ENCODE data around the gene APOC1. TPM values are rescaled to one million over a fixed set of nuclear protein-coding genes. Genes with fewer than 3 reads are reported as not detected.

The APOC1 gene
- total RNA-seq, 1 donor from 2014 or later: 14.5 TPM

DNA sequence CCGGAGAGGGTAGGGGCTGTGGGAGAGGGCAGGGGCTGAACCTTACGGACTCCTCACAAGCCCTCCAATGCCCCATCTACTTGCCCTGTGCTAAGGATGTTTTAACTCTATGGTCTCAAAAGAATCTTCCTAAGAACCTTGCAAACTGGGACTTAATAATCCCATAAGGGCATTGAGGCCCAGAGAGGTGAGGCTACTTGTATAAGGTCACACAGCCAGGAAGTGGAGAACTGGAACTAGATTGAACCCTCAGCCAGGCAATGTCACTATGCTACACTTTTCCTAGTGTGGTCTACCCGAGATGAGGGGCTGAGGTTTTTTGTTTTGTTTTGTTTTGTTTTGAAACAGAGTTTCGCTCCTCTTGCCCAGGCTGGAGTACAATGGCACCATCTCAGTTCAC, 17.1 kb downstream of the APOC1 start:
- TF ChIP-seq POLR2AphosphoS5 (IDR thresholded peaks at IDR 0.05; ENCODE audit: insufficient read depth in 1 of 2, low read depth in 1 of 2): no peak
- peaks cover 8% of the 10 kb centered on the region for H3K4me1 ChIP-seq
- no peaks in the 10 kb centered on the region for H3K9me3 ChIP-seq
- no peaks in the 10 kb centered on the region for H3K27me3 ChIP-seq
- H3K36me3 ChIP-seq: no peaks in the 10 kb centered on the region
- intact Hi-C loops (cut with DNase I): no loop called here
- H3K27ac ChIP-seq: no peak overlapping the region
- no peak for DNase-seq (ENCODE audit: extremely low spot score in 2 of 2)
- H3K4me3 ChIP-seq: no peak overlapping the region

DNA sequence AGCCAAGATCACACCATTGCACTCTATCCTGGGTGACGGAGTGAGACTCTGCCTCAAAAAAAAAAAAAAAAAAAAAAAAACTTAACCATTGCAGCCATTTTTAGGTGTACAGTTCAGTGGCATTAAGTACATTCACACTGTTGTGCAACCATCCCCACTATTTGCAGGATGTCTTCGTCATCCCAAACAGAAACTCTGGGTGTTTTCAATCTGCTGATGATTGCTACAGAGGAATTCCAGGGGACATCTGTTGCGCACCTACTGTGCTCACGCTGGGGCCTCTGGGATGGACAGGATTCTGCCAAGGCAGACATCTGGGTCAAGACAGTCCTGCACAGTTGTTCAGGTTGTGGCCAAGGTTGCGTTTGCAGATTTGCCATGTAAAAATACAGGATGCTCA, 25.3 kb downstream of the APOC1 start:
- H3K9me3 ChIP-seq: no peaks in the 10 kb centered on the region
- intact Hi-C loops (cut with DNase I): loop anchor here (2.0 kb wide), 1 partner anchor 71 kb away; no protein-coding TSS in a partner anchor
- H3K27me3 ChIP-seq: no peaks in the 10 kb centered on the region
- H3K4me1 ChIP-seq: no peaks in the 10 kb centered on the region
- no peaks in the 10 kb centered on the region for H3K36me3 ChIP-seq
- H3K4me3 ChIP-seq: no peak overlapping the region
- TF ChIP-seq POLR2A (IDR thresholded peaks at IDR 0.05) (no peak), POLR2AphosphoS5 (IDR thresholded peaks at IDR 0.05; ENCODE audit: insufficient read depth in 1 of 2, low read depth in 1 of 2) (no peak)
- TF ChIP-seq, protein P1, sequence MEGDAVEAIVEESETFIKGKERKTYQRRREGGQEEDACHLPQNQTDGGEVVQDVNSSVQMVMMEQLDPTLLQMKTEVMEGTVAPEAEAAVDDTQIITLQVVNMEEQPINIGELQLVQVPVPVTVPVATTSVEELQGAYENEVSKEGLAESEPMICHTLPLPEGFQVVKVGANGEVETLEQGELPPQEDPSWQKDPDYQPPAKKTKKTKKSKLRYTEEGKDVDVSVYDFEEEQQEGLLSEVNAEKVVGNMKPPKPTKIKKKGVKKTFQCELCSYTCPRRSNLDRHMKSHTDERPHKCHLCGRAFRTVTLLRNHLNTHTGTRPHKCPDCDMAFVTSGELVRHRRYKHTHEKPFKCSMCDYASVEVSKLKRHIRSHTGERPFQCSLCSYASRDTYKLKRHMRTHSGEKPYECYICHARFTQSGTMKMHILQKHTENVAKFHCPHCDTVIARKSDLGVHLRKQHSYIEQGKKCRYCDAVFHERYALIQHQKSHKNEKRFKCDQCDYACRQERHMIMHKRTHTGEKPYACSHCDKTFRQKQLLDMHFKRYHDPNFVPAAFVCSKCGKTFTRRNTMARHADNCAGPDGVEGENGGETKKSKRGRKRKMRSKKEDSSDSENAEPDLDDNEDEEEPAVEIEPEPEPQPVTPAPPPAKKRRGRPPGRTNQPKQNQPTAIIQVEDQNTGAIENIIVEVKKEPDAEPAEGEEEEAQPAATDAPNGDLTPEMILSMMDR (IDR thresholded peaks at IDR 0.05): no peak
- no peak overlapping the region for H3K27ac ChIP-seq
- DNase-seq (ENCODE audit: extremely low spot score in 2 of 2): no peak

DNA sequence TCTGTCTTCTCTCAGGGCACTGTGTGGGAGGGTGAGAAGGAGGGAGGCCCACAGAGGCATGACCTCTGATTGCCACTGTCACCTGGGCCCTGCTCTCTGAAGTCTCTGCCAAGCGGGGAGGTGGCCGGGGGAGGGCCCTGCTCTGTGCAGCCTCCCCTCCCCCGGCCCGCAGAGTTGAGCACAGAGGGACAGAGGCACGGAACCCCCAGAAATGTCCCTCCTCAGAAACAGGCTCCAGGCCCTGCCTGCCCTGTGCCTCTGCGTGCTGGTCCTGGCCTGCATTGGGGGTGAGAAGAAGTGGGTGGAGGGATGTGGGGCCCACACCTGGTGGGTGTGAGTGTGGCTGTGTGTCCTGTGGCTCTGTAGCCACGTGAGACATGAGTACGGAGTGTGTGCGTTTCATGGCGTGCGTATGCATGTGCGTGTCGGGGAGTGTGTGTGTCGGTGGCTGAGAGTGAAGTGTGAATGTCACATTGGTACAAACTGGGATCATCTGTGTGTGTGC, 27.7 kb downstream of the APOC1 start, which contains the start of gene APOC4:
APOC4 (plus strand) TSS at position 171 of the 505 bp plus-strand sequence; CDS start at position 212, 41 bp downstream.
- intact Hi-C loops (cut with DNase I): no loop called here
- H3K27ac ChIP-seq: no peak within 1 kb of the TSS
- no peaks in the 10 kb centered on the region for H3K4me1 ChIP-seq
- no peaks in the 10 kb centered on the region for H3K27me3 ChIP-seq
- TF ChIP-seq POLR2AphosphoS5 (IDR thresholded peaks at IDR 0.05; ENCODE audit: insufficient read depth in 1 of 2, low read depth in 1 of 2) (no peak), POLR2A (IDR thresholded peaks at IDR 0.05) (no peak)
- TF ChIP-seq, protein P1 (IDR thresholded peaks at IDR 0.05): no peak
- no peak for DNase-seq (ENCODE audit: extremely low spot score in 2 of 2)
- H3K9me3 ChIP-seq: no peaks in the 10 kb centered on the region
- H3K36me3 ChIP-seq: no peaks in the 10 kb centered on the region
- H3K4me3 ChIP-seq: no peak within 1 kb of the TSS

DNA sequence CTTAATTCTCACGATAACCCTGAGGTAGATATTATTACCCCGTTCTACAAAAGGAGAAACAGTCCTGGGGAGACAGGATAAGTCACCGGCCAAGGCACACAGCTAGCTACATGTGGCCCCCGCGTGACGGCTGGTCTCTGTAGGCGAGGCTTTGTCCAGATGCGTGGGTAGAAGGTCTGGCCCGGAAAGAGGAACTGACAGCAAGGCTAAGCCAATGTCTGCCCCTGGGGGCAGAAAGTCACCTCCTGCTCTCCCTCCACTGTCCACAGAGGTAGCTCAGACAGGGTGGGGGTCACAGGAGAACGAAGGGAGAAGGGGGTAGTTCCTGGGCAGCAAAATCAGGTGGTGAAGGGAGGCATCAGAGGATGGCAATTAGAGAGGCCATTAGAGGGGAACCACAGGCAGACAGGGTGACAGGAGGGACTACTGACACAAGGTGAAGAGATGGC, 29.4 kb downstream of the APOC1 start:
- DNase-seq (ENCODE audit: extremely low spot score in 2 of 2): no peak
- Histone ChIP-seq H3K27ac (no peak overlapping the region), H3K4me1 (no peaks in the 10 kb centered on the region), H3K36me3 (no peaks in the 10 kb centered on the region), H3K27me3 (no peaks in the 10 kb centered on the region), H3K4me3 (no peak overlapping the region), H3K9me3 (no peaks in the 10 kb centered on the region)
- TF ChIP-seq POLR2A (IDR thresholded peaks at IDR 0.05): no peak
- no peak for TF ChIP-seq POLR2AphosphoS5 (IDR thresholded peaks at IDR 0.05; ENCODE audit: insufficient read depth in 1 of 2, low read depth in 1 of 2)
- TF ChIP-seq, protein P1 (IDR thresholded peaks at IDR 0.05): no peak
- intact Hi-C loops (cut with DNase I): no loop called here

DNA sequence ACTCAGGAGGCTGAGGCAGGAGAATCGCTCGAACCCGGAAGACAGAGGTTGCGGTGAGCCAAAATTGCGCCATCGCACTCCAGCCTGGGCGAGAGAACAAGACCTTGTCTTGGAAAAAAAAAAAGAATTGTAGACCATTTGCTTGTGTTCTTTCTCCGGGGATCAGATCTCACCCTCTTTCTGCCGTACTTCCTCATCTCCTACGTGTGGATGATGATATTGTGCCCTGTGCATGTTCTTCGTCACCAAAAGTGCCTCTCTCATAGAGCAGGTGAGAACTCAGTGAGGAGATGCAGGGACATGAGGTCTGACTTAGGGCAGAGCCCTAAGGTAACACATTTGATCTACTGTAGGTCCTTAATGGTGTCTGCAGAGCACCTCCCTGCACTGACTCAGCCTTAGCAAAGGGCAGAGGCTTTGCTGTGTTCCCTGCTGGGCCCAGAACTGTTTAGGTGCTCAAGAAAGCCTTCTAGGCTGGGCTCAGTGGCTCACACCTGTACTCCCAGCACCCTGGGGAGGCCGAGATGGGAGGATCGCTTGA, 32.7 kb downstream of the APOC1 start:
- Histone ChIP-seq H3K27me3 (no peaks in the 10 kb centered on the region), H3K27ac (no peak overlapping the region), H3K4me1 (peaks cover 11% of the 10 kb centered on the region), H3K9me3 (no peaks in the 10 kb centered on the region), H3K36me3 (no peaks in the 10 kb centered on the region), H3K4me3 (no peak overlapping the region)
- TF ChIP-seq, protein P1 (IDR thresholded peaks at IDR 0.05): no peak
- TF ChIP-seq POLR2A (IDR thresholded peaks at IDR 0.05) (no peak), POLR2AphosphoS5 (IDR thresholded peaks at IDR 0.05; ENCODE audit: insufficient read depth in 1 of 2, low read depth in 1 of 2) (no peak)
- intact Hi-C loops (cut with DNase I): no loop called here
- no peak for DNase-seq (ENCODE audit: extremely low spot score in 2 of 2)

All from vagina (tissue), 2 donors.